Mesenchymal stem cell (in vitro differentiated cells and primary cell): Measurements from ENCODE around the gene FLT3. TPM values are rescaled to one million over a fixed set of nuclear protein-coding genes. Genes with fewer than 3 reads are reported as not detected.

Experiments used
- DNase-seq: peaks from one replicate; pipeline ENCODE4 v3.0.0-alpha.2; 2013
- H2AFZ ChIP-seq: one replicate; pipeline ENCODE4 v1.6.1; 2013; ENCODE audit warnings: low read depth, mild to moderate bottlenecking, control low read depth, inconsistent platforms, low read length, moderate library complexity
- H2AK5ac ChIP-seq: 2 replicates; pipeline ENCODE4 v1.6.1; 2013; ENCODE audit warnings: low read length, moderate library complexity, mild to moderate bottlenecking, inconsistent platforms; ENCODE audit not compliant: severe bottlenecking
- H2BK120ac ChIP-seq: one replicate; pipeline ENCODE4 v1.6.1; 2013; ENCODE audit warnings: low read depth, mild to moderate bottlenecking, inconsistent platforms, low read length, moderate library complexity
- H2BK12ac ChIP-seq, 2 experiments: one replicate each; pipeline ENCODE4 v1.6.1; 2013; ENCODE audit warnings: inconsistent platforms in 2 of 2, low read length in 2 of 2, mild to moderate bottlenecking in 2 of 2, moderate library complexity in 2 of 2, control low read depth in 1 of 2
- H2BK15ac ChIP-seq: one replicate; pipeline ENCODE4 v1.6.1; 2013; ENCODE audit warnings: mild to moderate bottlenecking, low read depth, inconsistent platforms; ENCODE audit not compliant: poor library complexity, severe bottlenecking
- H2BK5ac ChIP-seq: 2 replicates; pipeline ENCODE4 v1.6.1; 2013; ENCODE audit warnings: low read depth, mild to moderate bottlenecking, low read length, control low read depth, inconsistent platforms; ENCODE audit not compliant: poor library complexity, severe bottlenecking
- H3K14ac ChIP-seq, 2 experiments: one replicate each; pipeline ENCODE4 v1.6.1; 2013; ENCODE audit warnings: inconsistent platforms in 2 of 2, low read length in 2 of 2, control low read depth in 1 of 2, mild to moderate bottlenecking in 1 of 2, moderate library complexity in 1 of 2
- H3K18ac ChIP-seq, 2 experiments: one replicate each; pipeline ENCODE4 v1.6.1; 2013; ENCODE audit warnings: inconsistent platforms in 2 of 2, low read length in 2 of 2, control low read depth in 1 of 2, low read depth in 1 of 2, mild to moderate bottlenecking in 1 of 2
- H3K23ac ChIP-seq, 2 experiments: one replicate each; pipeline ENCODE4 v1.6.1; 2013; ENCODE audit warnings: inconsistent platforms in 2 of 2, low read length in 2 of 2, mild to moderate bottlenecking in 2 of 2, moderate library complexity in 2 of 2, control low read depth in 1 of 2
- H3K27ac ChIP-seq: 2 replicates; pipeline ENCODE4 v1.5.1; 2013; ENCODE audit warnings: mild to moderate bottlenecking, moderate library complexity, low read length, control low read depth, inconsistent platforms; ENCODE audit not compliant: poor library complexity, severe bottlenecking
- H3K27me3 ChIP-seq, 2 experiments: 2 replicates each; pipeline versions ENCODE4 v1.6.1 to v1.7.0; 2013; ENCODE audit warnings: low read length in 2 of 2, mild to moderate bottlenecking in 2 of 2, moderate library complexity in 2 of 2, control low read depth in 1 of 2, inconsistent platforms in 1 of 2; ENCODE audit not compliant: control insufficient read depth in 1 of 2, insufficient read depth in 1 of 2
- H3K36me3 ChIP-seq, 2 experiments: 2 replicates each; pipeline versions ENCODE4 v1.6.1 to v1.7.0; 2013; ENCODE audit warnings: low read length in 2 of 2, control low read depth in 1 of 2, inconsistent platforms in 1 of 2, low read depth in 1 of 2, mild to moderate bottlenecking in 1 of 2; ENCODE audit not compliant: insufficient read depth in 2 of 2, control insufficient read depth in 1 of 2
- H3K4ac ChIP-seq, 2 experiments: one replicate each; pipeline ENCODE4 v1.6.1; 2013; ENCODE audit warnings: inconsistent platforms in 2 of 2, low read length in 2 of 2, mild to moderate bottlenecking in 2 of 2, moderate library complexity in 2 of 2, control low read depth in 1 of 2, low read depth in 1 of 2
- H3K4me1 ChIP-seq: 2 replicates; pipeline ENCODE4 v1.6.1; 2013; ENCODE audit warnings: low read depth, low read length, control low read depth; ENCODE audit not compliant: control insufficient read depth, insufficient read depth
- H3K4me2 ChIP-seq: 2 replicates; pipeline ENCODE4 v1.6.1; 2013; ENCODE audit warnings: low read length, mild to moderate bottlenecking, inconsistent platforms; ENCODE audit not compliant: poor library complexity, severe bottlenecking
- H3K4me3 ChIP-seq, 2 experiments: 2 replicates each; pipeline versions ENCODE4 v1.5.1 to v1.7.0; 2013; ENCODE audit warnings: low read length in 2 of 2, mild to moderate bottlenecking in 2 of 2, control low read depth in 1 of 2, low read depth in 1 of 2; ENCODE audit not compliant: insufficient read depth in 1 of 2
- H3K79me1 ChIP-seq: replicated peaks from 2 replicates; pipeline ENCODE4 v1.6.1; 2013; ENCODE audit warnings: mild to moderate bottlenecking, control low read depth, low read length, inconsistent platforms; ENCODE audit not compliant: poor library complexity, severe bottlenecking
- H3K9ac ChIP-seq: 2 replicates; pipeline ENCODE4 v1.7.0; 2013; ENCODE audit warnings: mild to moderate bottlenecking, low read length, moderate library complexity
- H3K9me3 ChIP-seq: 2 replicates; pipeline ENCODE4 v1.7.0; 2013; ENCODE audit warnings: mild to moderate bottlenecking, low read length; ENCODE audit not compliant: control insufficient read depth
- H4K8ac ChIP-seq: one replicate; pipeline ENCODE4 v1.6.1; 2013; ENCODE audit warnings: inconsistent platforms, mild to moderate bottlenecking, low read length, moderate library complexity
- H4K91ac ChIP-seq: one replicate; pipeline ENCODE4 v1.6.1; 2013; ENCODE audit warnings: mild to moderate bottlenecking, low read length, inconsistent platforms
- WGBS: methylation state at CpG from one replicate; pipeline ENCODE4 v1.1.7; 2013; ENCODE audit warnings: mixed read lengths; 5-methylcytosine and 5-hydroxymethylcytosine counted together
- small RNA-seq: library from polyadenylated mRNA; stranded (forward); fragments of <200 nt; extraction: miRNeasy Mini kit (QIAGEN cat#:217004); gene quantifications from one replicate; pipeline ENCODE3, GENCODE V24; 2013; ENCODE audit warnings: low read depth

FLT3 gene

DNA sequence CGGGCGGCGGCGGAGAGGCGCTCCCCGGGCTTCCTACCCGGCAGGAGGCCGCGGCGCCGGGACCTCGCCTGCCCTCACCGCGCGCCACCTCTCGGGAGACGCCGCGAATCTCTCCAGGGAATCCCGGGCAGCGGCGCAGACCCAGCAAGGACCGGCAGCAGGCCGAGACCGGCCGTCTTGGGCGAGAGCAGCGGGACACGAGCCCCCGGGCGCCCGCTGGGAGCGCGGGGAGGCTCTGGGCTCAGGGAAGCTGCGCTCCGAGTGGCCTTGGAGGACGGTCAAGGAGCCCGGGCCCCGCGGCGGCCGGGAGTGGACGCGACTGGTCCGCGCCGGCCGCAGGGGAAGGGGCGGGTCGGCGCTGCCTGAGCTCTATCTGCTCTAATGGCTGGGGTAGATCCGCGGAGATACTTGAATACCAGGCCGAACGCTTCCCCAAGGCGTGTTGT, 145.9 kb downstream of the FLT3 start:
- Histone ChIP-seq H3K18ac (peak overlapping the region in 1 of 2 experiments; percentile 77), H2BK120ac (peak overlapping the region; percentile 15), H3K9ac (peak overlapping the region; percentile 58), H3K27me3 (peaks cover 40 to 81% of the 10 kb centered on the region in 2 experiments), H4K91ac (no peak overlapping the region), H3K23ac (no peak overlapping the region), H3K9me3 (no peaks in the 10 kb centered on the region), H3K4ac (peak overlapping the region in 1 of 2 experiments; percentile 46), H3K14ac (no peak overlapping the region), H3K36me3 (no peaks in the 10 kb centered on the region), H2BK12ac (no peak overlapping the region), H2AFZ (peak overlapping the region; percentile 72), H2BK5ac (no peak overlapping the region), H3K79me1 (no peaks in the 10 kb centered on the region), H3K4me2 (peak overlapping the region; percentile 95), H3K4me1 (peaks cover 13% of the 10 kb centered on the region), H4K8ac (peak overlapping the region; percentile 96), H2AK5ac (no peak overlapping the region), H3K4me3 (peak overlapping the region; percentile 43 to 76), H3K27ac (no peak overlapping the region), H2BK15ac (no peak overlapping the region)
- WGBS = 1% methylated on average over 37 of the region's 56 CpGs
- peak; percentile 60 for DNase-seq

DNA sequence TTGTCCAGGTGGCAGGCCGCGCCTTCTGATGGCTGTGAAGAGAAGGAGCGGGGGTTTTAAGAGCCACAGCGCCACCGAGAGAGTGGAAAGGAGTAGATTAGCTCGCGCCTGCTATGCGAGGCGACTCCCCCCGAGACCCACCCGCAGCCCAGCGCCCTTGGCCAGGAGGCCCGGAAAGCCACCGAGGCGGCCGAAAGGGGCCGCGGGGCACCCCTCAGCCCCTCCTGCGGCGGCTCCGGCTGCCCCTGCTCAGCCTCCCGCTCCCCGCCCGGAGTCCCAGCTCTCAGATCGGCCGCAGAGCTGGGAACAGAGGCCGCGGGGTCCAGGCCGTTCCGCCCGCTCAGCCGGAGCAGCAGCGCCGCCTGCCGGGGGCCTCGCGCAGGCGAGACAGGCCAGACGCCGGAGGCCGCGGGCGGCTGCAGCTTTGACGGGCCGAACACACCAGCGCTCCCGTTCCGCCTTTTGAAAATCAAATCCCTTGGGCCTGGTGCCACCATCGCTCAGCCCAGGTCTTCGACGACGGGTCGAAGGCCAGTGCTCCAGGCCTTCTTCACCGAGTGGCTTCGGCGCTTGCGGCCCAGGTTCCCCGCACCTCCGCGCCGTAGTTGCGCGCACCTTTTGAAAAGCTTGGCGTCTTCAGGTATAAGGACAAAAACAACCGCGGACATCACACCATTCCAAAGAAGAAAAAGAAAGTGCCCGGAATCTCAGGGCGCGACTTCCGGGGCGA, 146.5 kb downstream of the FLT3 start:
- peak; percentile 79 for DNase-seq
- Histone ChIP-seq H3K14ac (no peak overlapping the region), H2AFZ (peak overlapping the region; percentile 72), H3K9me3 (no peaks in the 10 kb centered on the region), H2BK12ac (no peak overlapping the region), H4K8ac (peak overlapping the region; percentile 96), H3K4me1 (peaks cover 13% of the 10 kb centered on the region), H4K91ac (peak overlapping the region; percentile 3), H3K36me3 (no peaks in the 10 kb centered on the region), H3K4ac (peak overlapping the region in 1 of 2 experiments; percentile 47), H3K4me2 (peak overlapping the region; percentile 95), H2BK15ac (peak overlapping the region; percentile 48), H3K4me3 (peak overlapping the region; percentile 57 to 76), H3K27ac (no peak overlapping the region), H2BK5ac (no peak overlapping the region), H3K18ac (peak overlapping the region; percentile 54 to 91), H2AK5ac (no peak overlapping the region), H3K79me1 (no peaks in the 10 kb centered on the region), H3K27me3 (peaks cover 36 to 75% of the 10 kb centered on the region in 2 experiments), H3K23ac (no peak overlapping the region), H2BK120ac (no peak overlapping the region), H3K9ac (peak overlapping the region; percentile 59)
- WGBS = 1% methylated on average over 62 of the region's 71 CpGs

Small RNA genes lying within 50 kb of the gene (small RNA-seq; reads per million reads assigned to genes)
- not detected for gene RN7SL272P
